Measurements from ENCODE around the gene TMEM131L.
"Not testable (repeated sequence)": the region's sequence is repeated elsewhere in the genome, so short reads cannot be mapped to it uniquely, and the experiment has no call there.

The TMEM131L gene

GRCh38 chr4:153506341-153507309 is 40.5 kb downstream of the TMEM131L start:
- no peak for DNase-seq

GRCh38 chr4:153507310-153508073 is 41.3 kb downstream of the TMEM131L start:
- DNase-seq: no peak

- DNase-seq: not testable (repeated sequence)
These were observed 43.1 kb downstream of the TMEM131L start for GRCh38 chr4:153509212-153509611.

GRCh38 chr4:153509724-153510123 is 43.6 kb downstream of the TMEM131L start:
- DNase-seq: no peak

GRCh38 chr4:153510252-153511001 is 44.3 kb downstream of the TMEM131L start:
- DNase-seq: no peak

GRCh38 chr4:153511104-153511503 is 44.9 kb downstream of the TMEM131L start:
- no peak for DNase-seq

- no peak for DNase-seq
These were observed 46.1 kb downstream of the TMEM131L start for GRCh38 chr4:153512162-153512852.

GRCh38 chr4:153512952-153513500 is 46.9 kb downstream of the TMEM131L start:
- no peak for DNase-seq

GRCh38 chr4:153513596-153513995 is 47.4 kb downstream of the TMEM131L start:
- DNase-seq: no peak

- no peak for DNase-seq
These were observed 47.9 kb downstream of the TMEM131L start for GRCh38 chr4:153514001-153514526.

GRCh38 chr4:153514688-153515426 is 48.7 kb downstream of the TMEM131L start:
- DNase-seq: no peak

GRCh38 chr4:153517159-153517558 is 51.0 kb downstream of the TMEM131L start:
- no peak for DNase-seq

GRCh38 chr4:153518001-153518400 is 51.8 kb downstream of the TMEM131L start:
- DNase-seq: no peak

GRCh38 chr4:153518637-153519389 is 52.7 kb downstream of the TMEM131L start:
- no peak for DNase-seq

- DNase-seq: no peak
These were observed 53.5 kb downstream of the TMEM131L start for GRCh38 chr4:153519687-153520086.

GRCh38 chr4:153520227-153520626 is 54.1 kb downstream of the TMEM131L start:
- no peak for DNase-seq

GRCh38 chr4:153520801-153521329 is 54.7 kb downstream of the TMEM131L start:
- DNase-seq: no peak

GRCh38 chr4:153521478-153521877 is 55.3 kb downstream of the TMEM131L start:
- DNase-seq: no peak

- no peak for DNase-seq
These were observed 56.0 kb downstream of the TMEM131L start for GRCh38 chr4:153521999-153522801.

All from NCI-H2081 treated with DMSO at 0.1 percent for 48 hours (cell line).